Bronchial epithelial cell (primary cell): ENCODE data around the gene IRF2. TPM values are rescaled to one million over a fixed set of nuclear protein-coding genes. Genes with fewer than 3 reads are reported as not detected.
A peak's percentile ranks its signal among the peaks of the same experiment; 100 is the strongest.

Experiments used
- DNase-seq: peaks from one replicate; pipeline ENCODE4 v3.0.0-alpha.2; 2010; ENCODE audit warnings: low read depth
- FAIRE-seq: peaks from 2 replicates; lab custom pipeline; 2011; peaks lifted over from hg19 to GRCh38; lab: Jason Lieb, UNC
- H3K27me3 ChIP-seq: 2 replicates; pipeline ENCODE4 v1.5.1; 2011; ENCODE audit warnings: low read length; ENCODE audit not compliant: control insufficient read depth, insufficient read depth
- H3K36me3 ChIP-seq: 2 replicates; pipeline ENCODE4 v1.5.1; 2011; ENCODE audit warnings: low read length; ENCODE audit not compliant: control insufficient read depth, insufficient read depth
- H3K4me3 ChIP-seq: 2 replicates; pipeline ENCODE4 v1.5.1; 2011; ENCODE audit warnings: mild to moderate bottlenecking, low read depth, low read length, control low read depth
- CTCF ChIP-seq: IDR thresholded peaks from 2 replicates; pipeline ENCODE4 v1.5.1; 2011; ENCODE audit warnings: mild to moderate bottlenecking, moderate library complexity, low read length, control low read depth, inconsistent platforms; ENCODE audit not compliant: insufficient read depth, severe bottlenecking
- total RNA-seq: library from RNA; depleted of rRNA; stranded (reverse); fragments of >200 nt; gene quantifications from 2 replicates; pipeline ENCODE4 v1.2.1, GENCODE V29; 2014

IRF2 gene
- total RNA-seq, 1 donor from 2014 or later = 16.1 TPM

- H3K27me3 ChIP-seq = no peaks in the 10 kb centered on the region
- H3K36me3 ChIP-seq = peaks cover 14% of the 10 kb centered on the region
- FAIRE-seq = peak; percentile 43
- no peak for DNase-seq
- TF ChIP-seq CTCF = no peak
- H3K4me3 ChIP-seq = no peak overlapping the region
Observed at GRCh38 chr4:184389978-184390900, 84.1 kb downstream of the IRF2 start.

- FAIRE-seq = no peak
- no peak for DNase-seq
- Histone ChIP-seq H3K36me3 (peaks cover 11% of the 10 kb centered on the region), H3K27me3 (no peaks in the 10 kb centered on the region), H3K4me3 (no peak overlapping the region)
- no peak for TF ChIP-seq CTCF
Observed at GRCh38 chr4:184388106-184388505, 86.2 kb downstream of the IRF2 start.

GRCh38 chr4:184387351-184387750 is 87.0 kb downstream of the IRF2 start:
- no peak for FAIRE-seq

GRCh38 chr4:184386271-184386781 is 88.0 kb downstream of the IRF2 start:
- H3K27me3 ChIP-seq = no peaks in the 10 kb centered on the region
- TF ChIP-seq CTCF = no peak
- FAIRE-seq (no peak), DNase-seq (no peak)
- peaks cover 4% of the 10 kb centered on the region for H3K36me3 ChIP-seq
- H3K4me3 ChIP-seq = no peak overlapping the region

More at GRCh38 chr4:184387351-184387750, 87.0 kb downstream of the IRF2 start:
- H3K27me3 ChIP-seq = no peaks in the 10 kb centered on the region
- no peak for TF ChIP-seq CTCF
- H3K4me3 ChIP-seq = no peak overlapping the region
- peaks cover 8% of the 10 kb centered on the region for H3K36me3 ChIP-seq
- no peak for DNase-seq

- FAIRE-seq = peak; percentile 43
- TF ChIP-seq CTCF = no peak
- no peak for DNase-seq
- Histone ChIP-seq H3K36me3 (peaks cover 3% of the 10 kb centered on the region), H3K27me3 (no peaks in the 10 kb centered on the region), H3K4me3 (no peak overlapping the region)
Observed at GRCh38 chr4:184385705-184386141, 88.6 kb downstream of the IRF2 start.
